Colonic mucosa (tissue), 4 donors: Measurements from ENCODE around the gene NPAS3. TPM values are rescaled to one million over a fixed set of nuclear protein-coding genes. Genes with fewer than 3 reads are reported as not detected.

ENCODE experiments used
- DNase-seq: peaks from one replicate; pipeline ENCODE4 v3.0.0-alpha.2; 2020
- H3K27ac ChIP-seq: fragments of 200-600 bp; one replicate; pipeline ENCODE4 v1.8.0; 2021
- H3K27me3 ChIP-seq: fragments of 200-600 bp; one replicate; pipeline ENCODE4 v1.8.0; 2021
- H3K36me3 ChIP-seq: fragments of 200-600 bp; one replicate; pipeline ENCODE4 v1.8.0; 2021
- H3K4me1 ChIP-seq: fragments of 200-600 bp; one replicate; pipeline ENCODE4 v1.8.0; 2021; ENCODE audit warnings: mild to moderate bottlenecking
- H3K4me3 ChIP-seq: fragments of 200-600 bp; one replicate; pipeline ENCODE4 v1.8.0; 2021
- H3K9ac ChIP-seq, 2 donors: one replicate each; pipeline ENCODE4 v1.7.0; 2013; ENCODE audit warnings: control low read depth in 2 of 2, low read depth in 2 of 2, low read length in 2 of 2
- H3K9me3 ChIP-seq: fragments of 200-600 bp; one replicate; pipeline ENCODE4 v1.8.0; 2021
- intact Hi-C: fragments of 100-400 bp; cut with DNase I; formaldehyde crosslinking; loops from one replicate; pipeline ENCODE4 v1.14.1; 2022
- total RNA-seq, 2 donors: library from RNA; stranded (reverse); fragmentation: NEBNext Ultra II Directional in 1 of 2; extraction: Animal tissue kit (Norgen Biotek cat#: 25700) in 1 of 2; gene quantifications; one replicate each; pipeline ENCODE4 v1.2.1, GENCODE V29; 2021
- TF ChIP-seq, protein P1 (sequence below): fragments of 200-600 bp; IDR thresholded peaks from one replicate; pipeline ENCODE4 v1.8.0; 2022; ENCODE audit warnings: antibody characterized with exemption, mild to moderate bottlenecking
- donor health status: healthy.
- donor health status: DM: no; HTN: no; CAD: no.
- donor health status: DM: no; HTN: no; CAD: no.

NPAS3 gene
- total RNA-seq, 2 donors from 2014 or later: 0.79 to 1.6 TPM

- intact Hi-C loops: no loop called here
- no peak overlapping the region for H3K4me3 ChIP-seq
- DNase-seq: no peak
- no peaks in the 10 kb centered on the region for H3K9me3 ChIP-seq
- no peak overlapping the region for H3K27ac ChIP-seq
- H3K36me3 ChIP-seq: no peaks in the 10 kb centered on the region
- H3K9ac ChIP-seq: no peak overlapping the region
- no peaks in the 10 kb centered on the region for H3K27me3 ChIP-seq
- TF ChIP-seq, protein P1, sequence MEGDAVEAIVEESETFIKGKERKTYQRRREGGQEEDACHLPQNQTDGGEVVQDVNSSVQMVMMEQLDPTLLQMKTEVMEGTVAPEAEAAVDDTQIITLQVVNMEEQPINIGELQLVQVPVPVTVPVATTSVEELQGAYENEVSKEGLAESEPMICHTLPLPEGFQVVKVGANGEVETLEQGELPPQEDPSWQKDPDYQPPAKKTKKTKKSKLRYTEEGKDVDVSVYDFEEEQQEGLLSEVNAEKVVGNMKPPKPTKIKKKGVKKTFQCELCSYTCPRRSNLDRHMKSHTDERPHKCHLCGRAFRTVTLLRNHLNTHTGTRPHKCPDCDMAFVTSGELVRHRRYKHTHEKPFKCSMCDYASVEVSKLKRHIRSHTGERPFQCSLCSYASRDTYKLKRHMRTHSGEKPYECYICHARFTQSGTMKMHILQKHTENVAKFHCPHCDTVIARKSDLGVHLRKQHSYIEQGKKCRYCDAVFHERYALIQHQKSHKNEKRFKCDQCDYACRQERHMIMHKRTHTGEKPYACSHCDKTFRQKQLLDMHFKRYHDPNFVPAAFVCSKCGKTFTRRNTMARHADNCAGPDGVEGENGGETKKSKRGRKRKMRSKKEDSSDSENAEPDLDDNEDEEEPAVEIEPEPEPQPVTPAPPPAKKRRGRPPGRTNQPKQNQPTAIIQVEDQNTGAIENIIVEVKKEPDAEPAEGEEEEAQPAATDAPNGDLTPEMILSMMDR: no peak
- H3K4me1 ChIP-seq: no peaks in the 10 kb centered on the region
Measured at GRCh38 chr14:33280646-33281045, 342.0 kb downstream of the NPAS3 start.

- intact Hi-C loops: no loop called here
- no peaks in the 10 kb centered on the region for H3K27me3 ChIP-seq
- DNase-seq: no peak
- TF ChIP-seq, protein P1: no peak
- no peak overlapping the region for H3K9ac ChIP-seq
- no peaks in the 10 kb centered on the region for H3K36me3 ChIP-seq
- H3K9me3 ChIP-seq: no peaks in the 10 kb centered on the region
- H3K4me1 ChIP-seq: no peaks in the 10 kb centered on the region
- H3K4me3 ChIP-seq: no peak overlapping the region
- no peak overlapping the region for H3K27ac ChIP-seq
Measured at GRCh38 chr14:33282331-33283230, 343.9 kb downstream of the NPAS3 start.

DNA sequence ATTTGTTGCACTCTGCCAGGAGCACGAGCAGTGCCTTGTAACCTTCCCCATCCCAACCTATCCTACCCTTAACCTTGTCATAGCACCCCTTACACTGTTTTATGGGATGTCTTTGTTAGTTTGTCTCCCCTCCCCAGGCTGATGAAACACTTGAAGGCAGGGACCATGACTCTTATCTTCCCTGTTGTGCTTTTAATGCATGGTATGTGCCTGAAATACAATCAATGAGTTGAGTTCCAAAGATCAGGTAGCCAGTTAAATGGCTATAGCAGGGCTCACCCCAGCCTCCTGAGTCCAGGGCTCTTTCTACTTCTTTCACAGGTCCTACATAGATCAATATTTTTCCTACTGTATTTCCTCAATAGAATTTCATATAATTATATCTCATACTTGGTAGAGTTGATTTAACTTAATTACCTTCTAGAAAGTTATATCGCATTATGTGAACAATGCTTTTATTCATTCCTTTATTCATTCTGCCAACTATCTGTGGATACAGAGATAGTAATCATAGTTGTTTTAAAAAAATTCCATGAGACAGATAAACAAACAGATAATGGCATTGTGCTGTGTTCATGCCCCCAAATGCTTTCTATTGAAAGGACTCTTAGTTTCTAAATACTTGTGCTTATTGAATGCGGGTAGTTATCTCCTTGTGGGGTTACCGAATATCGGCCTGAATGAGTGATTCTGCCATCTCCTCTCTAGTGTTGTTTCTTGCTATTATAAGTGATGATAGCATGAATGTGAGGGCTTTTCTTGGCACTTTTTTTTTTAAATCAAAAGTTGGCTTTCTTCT is 347.4 kb downstream of the NPAS3 start:
- no peaks in the 10 kb centered on the region for H3K4me1 ChIP-seq
- no peaks in the 10 kb centered on the region for H3K36me3 ChIP-seq
- H3K27me3 ChIP-seq: no peaks in the 10 kb centered on the region
- intact Hi-C loops: no loop called here
- H3K9ac ChIP-seq: no peak overlapping the region
- H3K27ac ChIP-seq: no peak overlapping the region
- no peak for DNase-seq
- no peak overlapping the region for H3K4me3 ChIP-seq
- H3K9me3 ChIP-seq: no peaks in the 10 kb centered on the region
- TF ChIP-seq, protein P1: no peak

DNA sequence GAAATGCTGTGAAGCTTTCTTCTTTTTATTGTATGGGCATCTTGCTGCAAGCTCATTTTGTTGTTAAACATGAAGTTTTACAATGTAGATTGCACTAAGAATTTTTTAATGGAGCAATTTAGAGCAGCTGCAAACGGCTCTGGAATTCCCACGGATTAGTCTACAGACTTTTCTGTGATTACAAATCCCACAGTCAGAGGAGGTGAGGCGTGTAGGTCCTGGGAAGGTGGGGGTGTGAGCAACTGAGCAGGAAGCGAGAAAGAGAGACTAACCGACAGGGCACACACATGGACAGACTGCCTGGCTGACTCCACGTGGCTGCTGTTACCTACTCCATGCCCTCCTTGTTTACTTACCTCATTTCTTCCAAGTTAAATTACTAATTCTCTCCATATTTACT is 348.5 kb downstream of the NPAS3 start:
- Histone ChIP-seq H3K9me3 (no peaks in the 10 kb centered on the region), H3K36me3 (no peaks in the 10 kb centered on the region), H3K9ac (no peak overlapping the region), H3K27me3 (no peaks in the 10 kb centered on the region), H3K27ac (no peak overlapping the region), H3K4me3 (no peak overlapping the region), H3K4me1 (no peaks in the 10 kb centered on the region)
- DNase-seq: peak; percentile 54
- intact Hi-C loops: no loop called here
- TF ChIP-seq, protein P1: no peak

DNA sequence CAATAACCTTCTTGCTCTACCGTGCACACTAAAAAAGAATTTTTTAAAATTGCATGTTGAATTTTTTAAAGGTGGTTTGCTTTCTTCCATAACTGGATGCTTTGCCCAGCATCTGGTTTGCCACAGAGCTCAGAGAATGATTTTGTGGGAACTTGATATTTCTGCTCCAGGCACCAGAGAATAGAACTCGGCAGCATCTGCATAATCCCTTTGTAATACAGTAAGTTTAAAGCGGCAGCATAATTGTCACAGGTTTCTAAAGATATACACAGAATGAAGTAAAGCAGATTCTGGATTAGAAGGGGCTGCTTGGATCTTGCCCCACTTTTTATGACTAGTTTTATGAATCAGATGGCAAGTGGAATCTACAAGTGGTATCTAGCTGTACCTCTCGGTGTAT is 352.0 kb downstream of the NPAS3 start:
- TF ChIP-seq, protein P1: no peak
- H3K9ac ChIP-seq: no peak overlapping the region
- no peaks in the 10 kb centered on the region for H3K36me3 ChIP-seq
- no peak overlapping the region for H3K27ac ChIP-seq
- H3K27me3 ChIP-seq: no peaks in the 10 kb centered on the region
- no peak for DNase-seq
- no peak overlapping the region for H3K4me3 ChIP-seq
- H3K4me1 ChIP-seq: no peaks in the 10 kb centered on the region
- intact Hi-C loops: no loop called here
- H3K9me3 ChIP-seq: no peaks in the 10 kb centered on the region
